GM12878 (cell line): Measurements from ENCODE around the gene MYL3. TPM values are rescaled to one million over a fixed set of nuclear protein-coding genes. Genes with fewer than 3 reads are reported as not detected.

Experiments
- ATAC-seq: fragments of 200-7000 bp; cut with Tn5 transposase; 3 replicates; pipeline ENCODE4 v1.9.1; 2020; ENCODE audit warnings: mild to moderate bottlenecking, moderate library complexity
- BruUV-seq: library from RNA; stranded (reverse); fragments of 400-500 nt; replicated peaks from 2 replicates; lab custom pipeline; 2021; lab: Mats Ljungman, UMichigan
- CTCF ChIA-PET: fragments of 300-600 bp; sonication (Branson Sonifier 250); formaldehyde crosslinking; extraction: SDS; loops from one replicate; lab custom pipeline; 2021; ENCODE audit warnings: inconsistent platforms; lab: Yijun Ruan, JAX
- POLR2A ChIA-PET: fragments of 350-600 bp; formaldehyde crosslinking; extraction: SDS; loops from one replicate; lab custom pipeline; 2021; ENCODE audit warnings: inconsistent platforms; lab: Charles Lee
- RAD21 ChIA-PET: fragments of 300-600 bp; sonication (Branson Sonifier 250); formaldehyde crosslinking; loops from one replicate; lab custom pipeline; 2023; ENCODE audit warnings: antibody characterized with exemption; ENCODE audit not compliant: unreplicated experiment; lab: Charles Lee
- SMC1A ChIA-PET: fragments of 300-600 bp; sonication (Branson Sonifier 250); formaldehyde crosslinking; loops from one replicate; lab custom pipeline; 2023; ENCODE audit not compliant: unreplicated experiment, uncharacterized antibody; lab: Charles Lee
- DNase-seq: peaks from one replicate; pipeline ENCODE4 v3.0.0-alpha.2; 2011; ENCODE audit warnings: low read depth, low spot score
- FAIRE-seq: peaks from 3 replicates; lab custom pipeline; 2011; peaks lifted over from hg19 to GRCh38; lab: Jason Lieb, UNC
- H2AFZ ChIP-seq: 2 replicates; pipeline ENCODE4 v1.6.0; 2011; ENCODE audit warnings: low read depth, low read length, control low read depth; ENCODE audit not compliant: control insufficient read depth
- H3K27ac ChIP-seq: 2 replicates; pipeline ENCODE4 v1.5.1; 2011; ENCODE audit warnings: control low read depth; ENCODE audit not compliant: control insufficient read depth, insufficient read depth
- H3K27me3 ChIP-seq, 2 experiments: replicated peaks in 1 of 2; 2 replicates each; pipeline versions ENCODE4 v1.6.0 to v1.6.1; 2011; ENCODE audit warnings: low read length in 1 of 2; ENCODE audit not compliant: control insufficient read depth in 2 of 2, insufficient read depth in 2 of 2
- H3K36me3 ChIP-seq, 2 experiments: 2 replicates each; pipeline ENCODE4 v1.5.1; 2011; ENCODE audit warnings: low read length in 1 of 2; ENCODE audit not compliant: control insufficient read depth in 2 of 2, insufficient read depth in 2 of 2
- H3K4me1 ChIP-seq: 2 replicates; pipeline ENCODE4 v1.6.1; 2011; ENCODE audit warnings: mild to moderate bottlenecking, low read length, moderate library complexity, mixed read lengths; ENCODE audit not compliant: control insufficient read depth, insufficient read depth
- H3K4me2 ChIP-seq: 2 replicates; pipeline ENCODE4 v1.6.0; 2011; ENCODE audit warnings: control low read depth; ENCODE audit not compliant: control insufficient read depth, insufficient read depth
- H3K4me3 ChIP-seq: fragments of 200-600 bp; sonication (generic); 2 replicates; pipeline ENCODE4 v1.5.1; 2016
- H3K79me2 ChIP-seq: 2 replicates; pipeline ENCODE4 v1.6.0; 2011; ENCODE audit warnings: low read length; ENCODE audit not compliant: control insufficient read depth, insufficient read depth
- H3K9ac ChIP-seq: 2 replicates; pipeline ENCODE4 v1.8.0; 2011; ENCODE audit warnings: low read length, control low read depth, mixed read lengths; ENCODE audit not compliant: control insufficient read depth, insufficient read depth
- H3K9me3 ChIP-seq: replicated peaks from 3 replicates; pipeline ENCODE4 v1.5.1; 2011; ENCODE audit warnings: mild to moderate bottlenecking, low read length; ENCODE audit not compliant: control insufficient read depth, insufficient read depth
- H4K20me1 ChIP-seq: 2 replicates; pipeline ENCODE4 v1.6.0; 2011; ENCODE audit not compliant: control insufficient read depth, insufficient read depth
- ESRRA ChIP-seq: IDR thresholded peaks from 2 replicates; pipeline ENCODE4 v1.6.1; 2012; ENCODE audit warnings: mild to moderate bottlenecking, low read length, improper control_type of control experiment
- IRF4 ChIP-seq: IDR thresholded peaks from 2 replicates; pipeline ENCODE4 v1.6.1; 2011; ENCODE audit warnings: low read depth, low read length
- MYC ChIP-seq: IDR thresholded peaks from 2 replicates; pipeline ENCODE4 v1.6.1; 2011; ENCODE audit warnings: mild to moderate bottlenecking, low read length, moderate library complexity, inconsistent platforms; ENCODE audit not compliant: insufficient read depth, insufficient replicate concordance, insufficient read length, severe bottlenecking
- PAX5 ChIP-seq: IDR thresholded peaks from 2 replicates; pipeline ENCODE4 v1.6.1; 2011; ENCODE audit warnings: low read depth, low read length, borderline replicate concordance
- PML ChIP-seq: IDR thresholded peaks from 2 replicates; pipeline ENCODE4 v1.6.1; 2012; ENCODE audit warnings: low read length, inconsistent platforms
- SIX5 ChIP-seq: IDR thresholded peaks from 2 replicates; pipeline ENCODE4 v1.6.1; 2011; ENCODE audit warnings: mild to moderate bottlenecking, low read depth, low read length, moderate library complexity; ENCODE audit not compliant: severe bottlenecking
- STAT1 ChIP-seq: fragments of 450-650 bp; conservative IDR thresholded peaks from 2 replicates; pipeline ENCODE4 v1.6.1; 2014; ENCODE audit warnings: antibody characterized with exemption, mild to moderate bottlenecking
- YBX1 ChIP-seq: fragments of 450-650 bp; IDR thresholded peaks from 2 replicates; pipeline ENCODE4 v1.6.1; 2016; ENCODE audit warnings: antibody characterized with exemption
- ZNF217 ChIP-seq: fragments of 450-650 bp; IDR thresholded peaks from 2 replicates; pipeline ENCODE4 v1.6.1; 2017; ENCODE audit warnings: antibody characterized with exemption, mild to moderate bottlenecking
- WGBS: methylation state at CpG from one replicate; pipeline ENCODE4 v1.1.6; 2016; ENCODE audit warnings: low lambda C conversion rate; ENCODE audit not compliant: insufficient replicate concordance, insufficient coverage; ENCODE audit errors: missing lambda C conversion rate; 5-methylcytosine and 5-hydroxymethylcytosine counted together
- in situ Hi-C: fragments of 300-500 bp; cut with MboI; formaldehyde crosslinking; loops from 9 replicates; pipeline ENCODE4 v1.14.3; 2018; ENCODE audit warnings: mixed read lengths
- intact Hi-C: fragments of 100-400 bp; cut with micrococcal nuclease; formaldehyde crosslinking; loops from one replicate; pipeline ENCODE4 v1.14.2; 2022; ENCODE audit not compliant: unreplicated experiment
- polyA plus RNA-seq, 11 experiments: library from polyadenylated mRNA; depleted of rRNA in 4 of 11; unstranded in 6 of 11; stranded (reverse) in 5 of 11; fragments of >200 nt; fragmentation: Nextera tagmentation in 4 of 11; fragmentation: Illumina TruSeq in 1 of 11; extraction: Ambion mirVana in 4 of 11; extraction: Trizol in 1 of 11; gene quantifications; 1 replicate in 1 of 11; 2 replicates in 10 of 11; pipeline versions ENCODE4 v1.2.1 to v1.2.3, GENCODE V29; 2011 to 2016; ENCODE audit warnings: inconsistent platforms in 2 of 11, missing spikeins in 2 of 11, low read depth in 1 of 11
- total RNA-seq, 4 experiments: library from RNA; depleted of rRNA in 3 of 4; stranded (reverse); fragments of >200 nt in 3 of 4; fragmentation: Illumina TruSeq in 1 of 4; extraction: Trizol in 1 of 4; gene quantifications; 2 replicates each; pipeline versions ENCODE4 v1.2.1 to v1.2.3, GENCODE V29; 2013 to 2021

MYL3 gene
- total and polyA plus RNA-seq, 10 of the 15 experiments (the other 5 are each of a cell fraction or from before 2014, with no cell fraction given): 0.40 TPM; not detected in 9

DNA sequence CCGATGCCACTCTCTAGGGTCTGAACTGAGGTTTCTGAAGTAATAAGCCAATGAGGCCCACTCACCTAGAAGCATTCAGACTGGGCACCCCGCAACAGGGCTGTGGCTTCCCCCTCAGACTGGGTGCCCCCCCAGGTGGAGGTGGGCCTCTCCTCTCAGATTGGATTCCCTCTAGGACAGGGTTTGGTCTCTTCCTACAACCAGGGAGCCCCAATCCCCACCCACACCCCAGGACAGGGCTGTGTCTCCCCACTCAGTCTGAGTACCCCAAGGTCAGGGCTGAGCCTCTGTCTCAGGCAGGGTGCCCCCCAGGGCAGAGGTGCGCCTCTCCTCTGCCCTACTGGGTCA lies 41.9 kb upstream of the MYL3 start (continued):
- TF ChIP-seq ZNF217: no peak

GRCh38 chr3:46904303-46905212 lies 41.3 kb upstream of the MYL3 start:
- CTCF ChIA-PET: no interaction called here
- Histone ChIP-seq H3K27me3 (no peaks in the 10 kb centered on the region), H3K4me1 (peaks cover under 1% of the 10 kb centered on the region; the same call in 1 of the 2 replicates), H3K36me3 (no peaks in the 10 kb centered on the region), H3K9me3 (no peaks in the 10 kb centered on the region), H3K4me3 (no peak overlapping the region), H3K9ac (no peak overlapping the region), H2AFZ (no peak overlapping the region)
- SMC1A ChIA-PET: no interaction called here
- ATAC-seq (no peak), DNase-seq (no peak)
- no peak for TF ChIP-seq IRF4
- no peak for TF ChIP-seq MYC
- TF ChIP-seq ESRRA: no peak
- TF ChIP-seq SIX5: no peak
- no peak for TF ChIP-seq STAT1
- no peak for TF ChIP-seq YBX1
- TF ChIP-seq PML: no peak
- no peak for TF ChIP-seq PAX5
- TF ChIP-seq, all 136 proteins: peak for 0
- ChIA-PET POLR2A (no interaction called here), RAD21 (no interaction called here)
- intact Hi-C loops (no loop called here), in situ Hi-C loops (no loop called here)
- WGBS: 40% methylated on average over 18 of the region's 18 CpGs
- BruUV-seq: no TSS peak
- Histone ChIP-seq H3K4me2 (no peak overlapping the region), H3K79me2 (no peaks in the 10 kb centered on the region), H4K20me1 (no peaks in the 10 kb centered on the region), H3K27ac (no peak overlapping the region)
- FAIRE-seq: no peak
